GM10266 (cell line): ENCODE results near the gene DOCK10.

Experiments used
- DNase-seq: peaks from one replicate; pipeline ENCODE4 v3.0.0; 2012; ENCODE audit errors: extremely low spot score
- CTCF ChIP-seq: IDR thresholded peaks from 2 replicates; pipeline ENCODE4 v1.5.1; 2012; ENCODE audit warnings: mild to moderate bottlenecking, low read depth; ENCODE audit not compliant: control insufficient read depth, insufficient read depth; ENCODE audit errors: missing control alignments

Gene DOCK10

GRCh38 chr2:224940618-224941017, 101.7 kb downstream of the DOCK10 start:
- no peak for TF ChIP-seq CTCF
- no peak for DNase-seq

- no peak for DNase-seq
- no peak for TF ChIP-seq CTCF
Measured at GRCh38 chr2:224938651-224939182, 103.6 kb downstream of the DOCK10 start.

GRCh38 chr2:224937887-224938286, 104.4 kb downstream of the DOCK10 start:
- TF ChIP-seq CTCF = no peak
- DNase-seq = peak; percentile 29

GRCh38 chr2:224934526-224935188, 107.6 kb downstream of the DOCK10 start:
- no peak for DNase-seq
- TF ChIP-seq CTCF = no peak

- no peak for DNase-seq
- no peak for TF ChIP-seq CTCF
Measured at GRCh38 chr2:224933431-224933830, 108.8 kb downstream of the DOCK10 start.

- no peak for DNase-seq
- TF ChIP-seq CTCF = no peak
Measured at GRCh38 chr2:224932522-224932921, 109.7 kb downstream of the DOCK10 start.

- no peak for DNase-seq
- no peak for TF ChIP-seq CTCF
Measured at GRCh38 chr2:224931956-224932355, 110.3 kb downstream of the DOCK10 start.
